Smooth muscle cell (in vitro differentiated cells): Measurements from ENCODE around the gene CTSH. TPM values are rescaled to one million over a fixed set of nuclear protein-coding genes. Genes with fewer than 3 reads are reported as not detected.

Experiments
- DNase-seq: peaks from one replicate; lab custom pipeline; 2025; ENCODE audit not compliant: unreplicated experiment; lab: John Stamatoyannopoulos, UW
- H2AFZ ChIP-seq: fragments of 200-600 bp; sonication (generic); 2 replicates; pipeline ENCODE4 v1.6.0; 2016; ENCODE audit warnings: antibody characterized with exemption, low read depth, mild to moderate bottlenecking
- H3F3A ChIP-seq: fragments of 200-600 bp; sonication (generic); 2 replicates; pipeline ENCODE4 v1.6.0; 2017; ENCODE audit warnings: antibody characterized with exemption, low read depth
- H3K27ac ChIP-seq: fragments of 200-600 bp; sonication (generic); 2 replicates; pipeline ENCODE4 v1.5.1; 2016; ENCODE audit warnings: low read depth, mild to moderate bottlenecking
- H3K27me3 ChIP-seq: fragments of 200-600 bp; sonication (generic); 2 replicates; pipeline ENCODE4 v1.6.1; 2016; ENCODE audit warnings: low read depth, mild to moderate bottlenecking
- H3K36me3 ChIP-seq: fragments of 200-600 bp; sonication (generic); 2 replicates; pipeline ENCODE4 v1.5.1; 2016; ENCODE audit warnings: low read depth
- H3K4me1 ChIP-seq: fragments of 200-600 bp; sonication (generic); 2 replicates; pipeline ENCODE4 v1.5.1; 2016; ENCODE audit warnings: low read depth
- H3K4me2 ChIP-seq: fragments of 200-600 bp; sonication (generic); 2 replicates; pipeline ENCODE4 v1.6.0; 2016; ENCODE audit warnings: mild to moderate bottlenecking
- H3K4me3 ChIP-seq: fragments of 200-600 bp; sonication (generic); 2 replicates; pipeline ENCODE4 v1.5.1; 2016; ENCODE audit warnings: mild to moderate bottlenecking
- H3K79me2 ChIP-seq: fragments of 200-600 bp; sonication (generic); 2 replicates; pipeline ENCODE4 v1.6.0; 2016; ENCODE audit warnings: low read depth, mild to moderate bottlenecking
- H3K9ac ChIP-seq: fragments of 200-600 bp; sonication (generic); 2 replicates; pipeline ENCODE4 v1.6.0; 2016; ENCODE audit warnings: low read depth
- H3K9me3 ChIP-seq: fragments of 200-600 bp; sonication (generic); replicated peaks from 2 replicates; pipeline ENCODE4 v1.5.1; 2016; ENCODE audit warnings: low read depth
- H4K20me1 ChIP-seq: fragments of 200-600 bp; sonication (generic); 2 replicates; pipeline ENCODE4 v1.6.0; 2016; ENCODE audit warnings: low read depth
- CTCF ChIP-seq: fragments of 200-600 bp; sonication (generic); IDR thresholded peaks from 2 replicates; pipeline ENCODE4 v1.5.1; 2017; ENCODE audit warnings: borderline replicate concordance, mild to moderate bottlenecking, antibody characterized with exemption; ENCODE audit not compliant: insufficient read depth, poor library complexity, severe bottlenecking
- WGBS: methylation state at CpG from one replicate; pipeline ENCODE4 v1.1.7; 2016; ENCODE audit warnings: low lambda C conversion rate; 5-methylcytosine and 5-hydroxymethylcytosine counted together
- polyA plus RNA-seq: library from polyadenylated mRNA; unstranded; fragments of >200 nt; fragmentation: Nextera tagmentation; extraction: Ambion mirVana; gene quantifications from 2 replicates; pipeline ENCODE4 v1.2.1, GENCODE V29; 2016
- total RNA-seq: library from RNA; depleted of rRNA; stranded (reverse); fragments of >200 nt; gene quantifications from 2 replicates; pipeline ENCODE4 v1.2.3, GENCODE V29; 2014

CTSH gene
- total and polyA plus RNA-seq, 2 experiments from 2014 or later = 23.4 to 38.5 TPM

GRCh38 chr15:78950902-78951840, 6.3 kb upstream of the CTSH start:
- DNase-seq = no peak
- Histone ChIP-seq H3K4me3 (no peak overlapping the region), H3K79me2 (no peaks in the 10 kb centered on the region), H3K9ac (no peak overlapping the region), H2AFZ (no peak overlapping the region), H4K20me1 (no peaks in the 10 kb centered on the region), H3K9me3 (no peaks in the 10 kb centered on the region), H3K27ac (no peak overlapping the region), H3K27me3 (no peaks in the 10 kb centered on the region), H3K4me1 (no peaks in the 10 kb centered on the region), H3K4me2 (no peak overlapping the region), H3K36me3 (no peaks in the 10 kb centered on the region), H3F3A (no peaks in the 10 kb centered on the region)
- WGBS = 71% methylated on average over 10 of the region's 10 CpGs
- peak; percentile 9 for TF ChIP-seq CTCF

GRCh38 chr15:78950343-78950742, 5.5 kb upstream of the CTSH start:
- H4K20me1 ChIP-seq = no peaks in the 10 kb centered on the region
- H3K9ac ChIP-seq = no peak overlapping the region
- H3F3A ChIP-seq = no peaks in the 10 kb centered on the region
- TF ChIP-seq CTCF = no peak
- no peak overlapping the region for H2AFZ ChIP-seq
- no peaks in the 10 kb centered on the region for H3K4me1 ChIP-seq
- H3K4me2 ChIP-seq = no peak overlapping the region
- H3K4me3 ChIP-seq = no peak overlapping the region
- no peaks in the 10 kb centered on the region for H3K36me3 ChIP-seq
- no peaks in the 10 kb centered on the region for H3K79me2 ChIP-seq
- H3K27me3 ChIP-seq = no peaks in the 10 kb centered on the region
- no peak overlapping the region for H3K27ac ChIP-seq
- 95% methylated on average over 9 of the region's 9 CpGs for WGBS
- H3K9me3 ChIP-seq = no peaks in the 10 kb centered on the region
- no peak for DNase-seq

- Histone ChIP-seq H3K27ac (no peak overlapping the region), H3K4me1 (no peaks in the 10 kb centered on the region), H3F3A (no peaks in the 10 kb centered on the region), H3K9me3 (no peaks in the 10 kb centered on the region), H2AFZ (no peak overlapping the region), H3K27me3 (no peaks in the 10 kb centered on the region), H3K9ac (no peak overlapping the region), H3K4me2 (no peak overlapping the region), H3K36me3 (no peaks in the 10 kb centered on the region), H3K79me2 (no peaks in the 10 kb centered on the region), H3K4me3 (no peak overlapping the region), H4K20me1 (no peaks in the 10 kb centered on the region)
- 5% methylated on average over 1 of the region's 1 CpG for WGBS
- no peak for DNase-seq
- TF ChIP-seq CTCF = no peak
Observed at GRCh38 chr15:78949461-78949860, 4.6 kb upstream of the CTSH start.
